Endodermal cell (in vitro differentiated cells): ENCODE data around the gene DNMT3L. TPM values are rescaled to one million over a fixed set of nuclear protein-coding genes. Genes with fewer than 3 reads are reported as not detected.

Source experiments
- DNase-seq: peaks from one replicate; pipeline ENCODE4 v3.0.0-alpha.2; 2017
- H3K27ac ChIP-seq: 2 replicates; pipeline ENCODE4 v1.5.1; 2013; ENCODE audit warnings: mild to moderate bottlenecking, low read depth, low read length, moderate library complexity
- H3K27me3 ChIP-seq: 2 replicates; pipeline ENCODE4 v1.6.1; 2013; ENCODE audit warnings: mild to moderate bottlenecking, low read length, moderate library complexity; ENCODE audit not compliant: insufficient read depth, control insufficient read depth, poor library complexity, severe bottlenecking
- H3K36me3 ChIP-seq: 2 replicates; pipeline ENCODE4 v1.7.0; 2013; ENCODE audit warnings: mild to moderate bottlenecking, low read length, moderate library complexity; ENCODE audit not compliant: control insufficient read depth, insufficient read depth
- H3K4me1 ChIP-seq: one replicate; pipeline ENCODE4 v1.7.0; 2013; ENCODE audit warnings: low read length; ENCODE audit not compliant: control insufficient read depth, insufficient read depth
- H3K4me3 ChIP-seq: 2 replicates; pipeline ENCODE4 v1.5.1; 2013; ENCODE audit warnings: mild to moderate bottlenecking, low read length, moderate library complexity
- H3K9ac ChIP-seq: 2 replicates; pipeline ENCODE4 v1.6.1; 2013; ENCODE audit warnings: mild to moderate bottlenecking, low read length, moderate library complexity; ENCODE audit not compliant: poor library complexity, severe bottlenecking; ENCODE audit errors: extremely low read depth
- H3K9me3 ChIP-seq: 2 replicates; pipeline ENCODE4 v1.6.1; 2013; ENCODE audit warnings: mild to moderate bottlenecking, low read length, moderate library complexity; ENCODE audit not compliant: control insufficient read depth
- H3K27ac Mint-ChIP-seq: 2 replicates; pipeline ENCODE4 v1.8.0; 2020; ENCODE audit warnings: mixed read lengths
- H3K27me3 Mint-ChIP-seq: 2 replicates; pipeline ENCODE4 v1.8.0; 2021; ENCODE audit warnings: mild to moderate bottlenecking, mixed read lengths; ENCODE audit not compliant: insufficient read depth
- H3K36me3 Mint-ChIP-seq: 2 replicates; pipeline ENCODE4 v1.8.0; 2020; ENCODE audit warnings: low read depth, mixed read lengths
- H3K4me1 Mint-ChIP-seq: 2 replicates; pipeline ENCODE4 v1.8.0; 2020; ENCODE audit warnings: mixed read lengths
- H3K4me3 Mint-ChIP-seq: 2 replicates; pipeline ENCODE4 v1.8.0; 2020; ENCODE audit warnings: mild to moderate bottlenecking, moderate library complexity, mixed read lengths
- H3K9me3 Mint-ChIP-seq: 2 replicates; pipeline ENCODE4 v1.8.0; 2020; ENCODE audit warnings: mild to moderate bottlenecking, mixed read lengths
- WGBS, 2 experiments: methylation state at CpG; one replicate each; pipeline versions ENCODE4 v1.1.5 to v1.1.7; 2013; ENCODE audit warnings: missing lambda C conversion rate in 2 of 2, mixed read lengths in 1 of 2; ENCODE audit not compliant: insufficient coverage in 1 of 2, insufficient read length in 1 of 2; 5-methylcytosine and 5-hydroxymethylcytosine counted together
- total RNA-seq, 2 donors: library from RNA; stranded (reverse); fragmentation: NEBNext Ultra II Directional in 1 of 2; extraction: Animal tissue kit (Norgen Biotek cat#: 25700) in 1 of 2; gene quantifications; 2 replicates in 1 of 2; 3 replicates in 1 of 2; pipeline ENCODE4 v1.2.1, GENCODE V29; 2021
- TF ChIP-seq, protein P1 (sequence below): fragments of 200-600 bp; sonication (generic); conservative IDR thresholded peaks from 2 replicates; pipeline ENCODE4 v1.5.0; 2021; ENCODE audit warnings: antibody characterized with exemption, mild to moderate bottlenecking

The DNMT3L gene
- total RNA-seq, 2 donors from 2014 or later: 1.3 TPM; not detected in 1

DNA sequence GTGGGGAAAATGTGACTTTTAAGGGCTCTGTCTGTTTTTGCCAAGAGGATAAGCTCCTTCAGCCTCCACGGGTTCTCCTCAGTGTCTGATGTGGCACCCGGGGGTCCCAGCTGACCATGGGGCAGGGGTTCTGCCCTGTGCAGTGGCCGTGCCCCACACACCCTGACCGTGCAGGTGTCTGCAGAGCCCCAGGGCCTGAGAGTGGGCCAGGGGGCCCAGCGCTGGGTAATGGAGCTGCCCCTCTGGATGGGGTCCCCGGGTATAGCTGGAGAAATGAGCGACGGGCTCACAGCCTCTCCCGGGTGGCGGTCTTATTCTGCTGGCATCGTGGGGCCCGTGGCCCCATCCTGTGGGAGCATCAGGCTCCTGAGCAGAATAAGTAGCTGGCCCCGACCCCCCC lies 35.2 kb upstream of the DNMT3L start:
- Mint-ChIP-seq H3K27ac (no peak overlapping the region), H3K4me1 (peaks cover 8% of the 10 kb centered on the region), H3K9me3 (no peaks in the 10 kb centered on the region), H3K27me3 (peaks cover 2% of the 10 kb centered on the region), H3K4me3 (no peak overlapping the region), H3K36me3 (no peaks in the 10 kb centered on the region)
- Histone ChIP-seq H3K4me3 (no peak overlapping the region), H3K27me3 (no peaks in the 10 kb centered on the region), H3K9ac (no peak overlapping the region), H3K4me1 (peaks cover 3% of the 10 kb centered on the region), H3K9me3 (no peaks in the 10 kb centered on the region), H3K36me3 (no peaks in the 10 kb centered on the region), H3K27ac (no peak overlapping the region)
- 82 to 85% methylated on average over 10 to 13 of the region's 13 CpGs for WGBS, 2 experiments
- TF ChIP-seq, protein P1, sequence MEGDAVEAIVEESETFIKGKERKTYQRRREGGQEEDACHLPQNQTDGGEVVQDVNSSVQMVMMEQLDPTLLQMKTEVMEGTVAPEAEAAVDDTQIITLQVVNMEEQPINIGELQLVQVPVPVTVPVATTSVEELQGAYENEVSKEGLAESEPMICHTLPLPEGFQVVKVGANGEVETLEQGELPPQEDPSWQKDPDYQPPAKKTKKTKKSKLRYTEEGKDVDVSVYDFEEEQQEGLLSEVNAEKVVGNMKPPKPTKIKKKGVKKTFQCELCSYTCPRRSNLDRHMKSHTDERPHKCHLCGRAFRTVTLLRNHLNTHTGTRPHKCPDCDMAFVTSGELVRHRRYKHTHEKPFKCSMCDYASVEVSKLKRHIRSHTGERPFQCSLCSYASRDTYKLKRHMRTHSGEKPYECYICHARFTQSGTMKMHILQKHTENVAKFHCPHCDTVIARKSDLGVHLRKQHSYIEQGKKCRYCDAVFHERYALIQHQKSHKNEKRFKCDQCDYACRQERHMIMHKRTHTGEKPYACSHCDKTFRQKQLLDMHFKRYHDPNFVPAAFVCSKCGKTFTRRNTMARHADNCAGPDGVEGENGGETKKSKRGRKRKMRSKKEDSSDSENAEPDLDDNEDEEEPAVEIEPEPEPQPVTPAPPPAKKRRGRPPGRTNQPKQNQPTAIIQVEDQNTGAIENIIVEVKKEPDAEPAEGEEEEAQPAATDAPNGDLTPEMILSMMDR: no peak
- DNase-seq: no peak

DNA sequence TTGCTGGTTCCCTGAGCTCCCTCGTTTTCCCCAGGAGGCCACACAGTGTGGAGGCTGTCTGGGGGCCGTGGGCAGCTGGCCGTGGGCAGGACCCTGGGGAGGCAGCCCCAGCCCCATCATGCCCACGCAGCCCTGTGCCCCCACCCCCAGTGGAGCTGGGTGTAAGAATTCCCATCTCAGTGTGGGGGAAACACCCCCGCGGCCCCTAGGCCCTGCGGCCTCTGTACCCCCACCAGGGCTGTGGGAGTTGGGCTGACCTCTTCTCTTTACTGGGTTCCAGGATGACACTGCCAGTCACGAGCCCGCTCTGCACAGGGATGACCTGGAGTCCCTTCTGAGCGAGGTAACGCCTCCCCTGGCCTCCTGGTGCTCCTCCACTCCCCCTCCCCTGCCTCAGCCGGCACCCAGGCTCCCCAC lies 34.4 kb upstream of the DNMT3L start:
- no peaks in the 10 kb centered on the region for H3K27me3 ChIP-seq
- H3K27ac ChIP-seq: no peak overlapping the region
- 85 to 86% methylated on average over 4 to 12 of the region's 12 CpGs for WGBS, 2 experiments
- TF ChIP-seq, protein P1: no peak
- Mint-ChIP-seq H3K36me3 (no peaks in the 10 kb centered on the region), H3K27ac (no peak overlapping the region), H3K4me1 (peaks cover 6% of the 10 kb centered on the region), H3K27me3 (peaks cover 2% of the 10 kb centered on the region), H3K9me3 (no peaks in the 10 kb centered on the region), H3K4me3 (no peak overlapping the region)
- no peak overlapping the region for H3K9ac ChIP-seq
- H3K4me3 ChIP-seq: no peak overlapping the region
- no peaks in the 10 kb centered on the region for H3K36me3 ChIP-seq
- H3K9me3 ChIP-seq: no peaks in the 10 kb centered on the region
- no peak for DNase-seq
- peaks cover 3% of the 10 kb centered on the region for H3K4me1 ChIP-seq

DNA sequence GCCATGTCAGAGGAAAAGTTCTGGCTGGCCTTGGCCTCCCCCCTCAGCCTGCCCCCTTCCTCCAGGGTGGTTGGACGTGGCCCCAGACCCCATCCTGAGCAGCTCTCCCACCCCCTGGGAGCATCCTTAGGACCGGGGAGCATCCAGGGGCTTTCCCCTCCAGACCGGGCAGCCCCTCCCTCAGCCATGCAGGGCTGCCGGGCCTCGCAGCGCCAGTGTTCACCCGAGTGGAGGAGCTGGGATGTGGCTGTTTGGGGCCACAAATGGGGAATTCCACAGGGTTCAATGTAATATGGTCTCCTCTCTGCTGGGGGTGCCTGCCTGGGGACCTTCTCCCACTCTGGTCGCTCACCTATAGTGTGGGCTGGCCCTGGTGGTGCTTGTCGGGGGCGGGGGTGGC lies 33.9 kb upstream of the DNMT3L start:
- WGBS, 2 experiments: 80 to 91% methylated on average over 3 to 10 of the region's 10 CpGs
- no peak overlapping the region for H3K9ac ChIP-seq

More for the DNA sequence above, 33.9 kb upstream of the DNMT3L start:
- Histone ChIP-seq H3K36me3 (no peaks in the 10 kb centered on the region), H3K4me3 (no peak overlapping the region), H3K27ac (no peak overlapping the region), H3K27me3 (no peaks in the 10 kb centered on the region), H3K4me1 (no peaks in the 10 kb centered on the region), H3K9me3 (no peaks in the 10 kb centered on the region)
- H3K36me3 Mint-ChIP-seq: no peaks in the 10 kb centered on the region
- no peak overlapping the region for H3K4me3 Mint-ChIP-seq
- peaks cover 3% of the 10 kb centered on the region for H3K4me1 Mint-ChIP-seq
- no peak for DNase-seq
- peaks cover 2% of the 10 kb centered on the region for H3K27me3 Mint-ChIP-seq
- H3K27ac Mint-ChIP-seq: peak overlapping the region; percentile 30
- no peaks in the 10 kb centered on the region for H3K9me3 Mint-ChIP-seq
- TF ChIP-seq, protein P1: no peak
